ENCODE results near the gene SAYSD1. TPM values are rescaled to one million over a fixed set of nuclear protein-coding genes. Genes with fewer than 3 reads are reported as not detected.
"Not testable (repeated sequence)": the region's sequence is repeated elsewhere in the genome, so short reads cannot be mapped to it uniquely, and the experiment has no call there.

The SAYSD1 gene
- total and polyA plus RNA-seq, 2 donors from 2014 or later = 17.1 to 20.4 TPM

GRCh38 chr6:39137245-39137644, 22.3 kb upstream of the SAYSD1 start:
- no peak for TF ChIP-seq CTCF (IDR thresholded peaks at IDR 0.05; ENCODE audit: borderline replicate concordance, extremely low read depth, insufficient read depth)
- no peak overlapping the region for H3K9ac ChIP-seq (ENCODE audit: low read length in 3 of 3)
- intact Hi-C loops (cut with DNase I) = no loop called here
- no peak overlapping the region for H3K4me3 ChIP-seq (ENCODE audit: low read length in 3 of 3)
- no peaks in the 10 kb centered on the region for H3K27me3 ChIP-seq (ENCODE audit: control insufficient read depth, insufficient read depth, low read length)
- H3K27ac ChIP-seq (ENCODE audit: low read depth in 2 of 2, low read length in 2 of 2) = no peak overlapping the region
- no peak for FAIRE-seq
- H3K4me1 ChIP-seq (ENCODE audit: control insufficient read depth in 2 of 3, insufficient read depth in 2 of 3, low read depth in 1 of 3, low read length in 3 of 3) = no peaks in the 10 kb centered on the region
- peak in 4 of 5 donors; percentile 53 to 91 (median 82) for DNase-seq
- peaks cover 0 to 3% (median 3%) of the 10 kb centered on the region in 3 donors for H3K9me3 ChIP-seq (ENCODE audit: control insufficient read depth in 2 of 3, insufficient read depth in 1 of 3, low read length in 3 of 3)
- peaks cover 0 to 2% (median 0%) of the 10 kb centered on the region in 3 donors for H3K36me3 ChIP-seq (ENCODE audit: control insufficient read depth in 2 of 3, insufficient read depth in 3 of 3, low read length in 3 of 3)

GRCh38 chr6:39136207-39136606, 21.2 kb upstream of the SAYSD1 start:
- H3K27ac ChIP-seq (ENCODE audit: low read depth in 2 of 2, low read length in 2 of 2); H3K9ac ChIP-seq (ENCODE audit: low read length in 3 of 3); H3K4me1 ChIP-seq (ENCODE audit: control insufficient read depth in 2 of 3, insufficient read depth in 2 of 3, low read depth in 1 of 3, low read length in 3 of 3); intact Hi-C loops (cut with DNase I); H3K27me3 ChIP-seq (ENCODE audit: control insufficient read depth, insufficient read depth, low read length); H3K9me3 ChIP-seq (ENCODE audit: control insufficient read depth in 2 of 3, insufficient read depth in 1 of 3, low read length in 3 of 3); H3K4me3 ChIP-seq (ENCODE audit: low read length in 3 of 3); DNase-seq; H3K36me3 ChIP-seq (ENCODE audit: control insufficient read depth in 2 of 3, insufficient read depth in 3 of 3, low read length in 3 of 3); FAIRE-seq: not testable (repeated sequence)

GRCh38 chr6:39134761-39135160, 19.8 kb upstream of the SAYSD1 start:
- FAIRE-seq; H3K4me3 ChIP-seq (ENCODE audit: low read length in 3 of 3); H3K9ac ChIP-seq (ENCODE audit: low read length in 3 of 3); H3K4me1 ChIP-seq (ENCODE audit: control insufficient read depth in 2 of 3, insufficient read depth in 2 of 3, low read depth in 1 of 3, low read length in 3 of 3); H3K36me3 ChIP-seq (ENCODE audit: control insufficient read depth in 2 of 3, insufficient read depth in 3 of 3, low read length in 3 of 3); H3K27ac ChIP-seq (ENCODE audit: low read depth in 2 of 2, low read length in 2 of 2); DNase-seq; H3K9me3 ChIP-seq (ENCODE audit: control insufficient read depth in 2 of 3, insufficient read depth in 1 of 3, low read length in 3 of 3); intact Hi-C loops (cut with DNase I); H3K27me3 ChIP-seq (ENCODE audit: control insufficient read depth, insufficient read depth, low read length): not testable (repeated sequence)

GRCh38 chr6:39130691-39131090, 15.7 kb upstream of the SAYSD1 start:
- intact Hi-C loops (cut with DNase I) = no loop called here

More at GRCh38 chr6:39130691-39131090, 15.7 kb upstream of the SAYSD1 start:
- TF ChIP-seq CTCF (IDR thresholded peaks at IDR 0.05; ENCODE audit: borderline replicate concordance, extremely low read depth, insufficient read depth) = no peak
- Histone ChIP-seq H3K9ac (ENCODE audit: low read length in 3 of 3) (no peak overlapping the region), H3K4me3 (ENCODE audit: low read length in 3 of 3) (no peak overlapping the region), H3K27me3 (ENCODE audit: control insufficient read depth, insufficient read depth, low read length) (no peaks in the 10 kb centered on the region), H3K36me3 (ENCODE audit: control insufficient read depth in 2 of 3, insufficient read depth in 3 of 3, low read length in 3 of 3) (peaks cover 0 to under 1% (median 0%) of the 10 kb centered on the region in 3 donors), H3K9me3 (ENCODE audit: control insufficient read depth in 2 of 3, insufficient read depth in 1 of 3, low read length in 3 of 3) (no peaks in the 10 kb centered on the region), H3K4me1 (ENCODE audit: control insufficient read depth in 2 of 3, insufficient read depth in 2 of 3, low read depth in 1 of 3, low read length in 3 of 3) (no peaks in the 10 kb centered on the region), H3K27ac (ENCODE audit: low read depth in 2 of 2, low read length in 2 of 2) (no peak overlapping the region)
- FAIRE-seq (no peak), DNase-seq (no peak)

Measured in kidney (tissue), 14 donors.